Mesothelial cell of epicardium (in vitro differentiated cells): ENCODE measurements around the gene SIDT1. TPM values are rescaled to one million over a fixed set of nuclear protein-coding genes. Genes with fewer than 3 reads are reported as not detected.

Source experiments
- DNase-seq, 2 experiments: peaks; one replicate each; pipeline ENCODE4 v3.0.0; 2021; ENCODE audit warnings: low spot score in 2 of 2; ENCODE audit not compliant: unreplicated experiment in 2 of 2
- H3K27ac Mint-ChIP-seq: 2 replicates; pipeline ENCODE4 v1.8.0; 2021; ENCODE audit warnings: mixed read lengths
- H3K27me3 Mint-ChIP-seq: 2 replicates; pipeline ENCODE4 v1.8.0; 2021; ENCODE audit warnings: low read depth, mixed read lengths
- H3K36me3 Mint-ChIP-seq: 2 replicates; pipeline ENCODE4 v1.8.0; 2021; ENCODE audit warnings: mixed read lengths
- H3K4me1 Mint-ChIP-seq: 2 replicates; pipeline ENCODE4 v1.8.0; 2021; ENCODE audit warnings: mixed read lengths
- H3K4me3 Mint-ChIP-seq: 2 replicates; pipeline ENCODE4 v1.8.0; 2021; ENCODE audit warnings: mild to moderate bottlenecking, moderate library complexity, mixed read lengths
- H3K9me3 Mint-ChIP-seq: 2 replicates; pipeline ENCODE4 v1.8.0; 2021; ENCODE audit warnings: mixed read lengths
- CTCF ChIP-seq: fragments of 200-600 bp; sonication (generic); IDR thresholded peaks from one replicate; pipeline ENCODE4 v1.5.0; 2021; ENCODE audit warnings: antibody characterized with exemption; ENCODE audit not compliant: unreplicated experiment
- total RNA-seq: library from RNA; stranded (reverse); gene quantifications from 3 replicates; pipeline ENCODE4 v1.2.1, GENCODE V29; 2021

The SIDT1 gene
- total RNA-seq, 1 donor from 2014 or later: not detected

GRCh38 chr3:113589971-113590370 is 57.6 kb downstream of the SIDT1 start:
- Mint-ChIP-seq H3K4me1 (no peaks in the 10 kb centered on the region), H3K27me3 (peaks cover 5% of the 10 kb centered on the region), H3K9me3 (no peaks in the 10 kb centered on the region), H3K36me3 (no peaks in the 10 kb centered on the region), H3K27ac (no peak overlapping the region), H3K4me3 (no peak overlapping the region)
- no peak for DNase-seq
- TF ChIP-seq CTCF: no peak

- Mint-ChIP-seq H3K27ac (no peak overlapping the region), H3K4me1 (no peaks in the 10 kb centered on the region), H3K27me3 (peaks cover 2% of the 10 kb centered on the region), H3K36me3 (no peaks in the 10 kb centered on the region), H3K9me3 (no peaks in the 10 kb centered on the region), H3K4me3 (no peak overlapping the region)
- TF ChIP-seq CTCF: no peak
- DNase-seq: no peak
Observed at GRCh38 chr3:113590983-113591382, 58.6 kb downstream of the SIDT1 start.

GRCh38 chr3:113594066-113594465 is 61.7 kb downstream of the SIDT1 start:
- Mint-ChIP-seq H3K4me3 (no peak overlapping the region), H3K4me1 (no peaks in the 10 kb centered on the region), H3K27ac (no peak overlapping the region), H3K9me3 (no peaks in the 10 kb centered on the region), H3K36me3 (no peaks in the 10 kb centered on the region), H3K27me3 (peaks cover 2% of the 10 kb centered on the region)
- DNase-seq: no peak
- no peak for TF ChIP-seq CTCF

DNA sequence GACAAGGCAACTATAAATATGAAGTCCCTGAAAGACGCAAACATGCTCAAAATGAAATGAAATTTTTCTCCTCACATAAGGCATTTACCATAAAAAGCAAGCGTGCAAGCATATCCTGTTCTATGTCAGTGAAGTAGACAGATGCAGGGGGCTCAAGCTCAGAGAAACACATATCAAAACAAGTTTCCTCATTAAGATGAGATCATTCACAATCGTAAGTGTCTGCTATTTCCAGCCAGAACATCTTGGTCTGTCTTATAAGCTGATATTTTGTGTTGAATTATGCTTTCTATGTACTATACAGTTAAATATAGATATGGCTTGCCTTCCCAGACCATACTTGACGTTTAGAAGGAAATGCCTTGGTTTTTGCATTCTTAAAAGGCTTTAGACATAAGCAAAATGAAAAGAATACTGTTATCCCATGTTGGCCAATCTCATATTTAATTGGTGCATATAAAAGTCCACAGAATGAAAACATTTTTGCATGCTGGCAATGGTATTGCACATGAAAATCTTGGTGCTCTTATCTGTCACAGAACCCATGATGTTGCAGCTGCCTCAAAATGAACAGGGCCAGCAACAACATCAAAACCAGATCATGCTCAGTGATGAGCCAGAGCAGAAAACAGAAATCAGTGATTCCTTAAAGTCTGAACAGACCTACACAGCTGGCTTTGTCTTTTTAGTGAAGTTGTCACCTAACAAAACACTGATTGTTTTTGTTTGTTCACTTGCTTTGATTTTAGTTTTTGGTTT is 65.4 kb downstream of the SIDT1 start:
- no peak for DNase-seq
- TF ChIP-seq CTCF: no peak
- no peaks in the 10 kb centered on the region for H3K36me3 Mint-ChIP-seq
- no peaks in the 10 kb centered on the region for H3K4me1 Mint-ChIP-seq
- H3K27me3 Mint-ChIP-seq: peaks cover 18% of the 10 kb centered on the region
- H3K9me3 Mint-ChIP-seq: no peaks in the 10 kb centered on the region
- no peak overlapping the region for H3K4me3 Mint-ChIP-seq
- H3K27ac Mint-ChIP-seq: no peak overlapping the region

GRCh38 chr3:113600418-113601182 is 68.2 kb downstream of the SIDT1 start:
- H3K4me1 Mint-ChIP-seq: no peaks in the 10 kb centered on the region
- no peaks in the 10 kb centered on the region for H3K9me3 Mint-ChIP-seq
- H3K36me3 Mint-ChIP-seq: no peaks in the 10 kb centered on the region
- no peak overlapping the region for H3K4me3 Mint-ChIP-seq
- DNase-seq: no peak
- H3K27me3 Mint-ChIP-seq: peaks cover 23% of the 10 kb centered on the region
- H3K27ac Mint-ChIP-seq: no peak overlapping the region
- no peak for TF ChIP-seq CTCF
